Measurements from ENCODE around the gene RBM20.
A peak's percentile ranks its signal among the peaks of the same experiment; 100 is the strongest.
"Not testable (repeated sequence)": the region's sequence is repeated elsewhere in the genome, so short reads cannot be mapped to it uniquely, and the experiment has no call there.

Gene RBM20

DNA sequence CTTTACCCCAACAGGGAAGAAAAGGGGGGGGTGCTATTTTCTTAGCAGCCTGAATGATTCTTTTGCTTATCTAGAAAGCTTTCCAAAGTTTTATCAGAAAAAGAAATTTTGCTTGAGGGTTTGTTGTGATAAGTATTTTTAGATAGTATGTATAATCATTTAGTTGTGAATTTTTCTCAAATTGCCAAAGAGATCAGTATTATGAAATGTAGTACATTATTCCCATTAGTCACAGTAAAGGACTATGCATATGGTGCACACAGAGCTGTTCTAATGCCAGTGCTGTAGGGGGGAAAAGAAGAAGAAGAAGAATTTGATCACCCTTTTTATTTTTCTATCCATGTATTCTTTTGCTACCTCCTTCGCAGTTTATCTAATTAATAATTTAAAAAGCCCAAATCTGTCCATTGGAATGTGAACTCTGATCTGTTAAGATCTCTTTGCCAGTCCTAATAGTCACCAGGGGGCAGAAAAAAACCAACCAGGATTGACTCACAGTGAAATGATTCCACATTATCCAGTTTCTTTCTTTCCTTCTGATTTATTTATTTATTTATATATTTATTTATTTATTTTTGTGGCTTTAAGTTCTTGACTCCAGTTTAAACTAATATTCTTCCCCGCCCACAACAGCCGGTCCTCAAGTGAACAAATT is 4.7 kb downstream of the RBM20 start:
- no peak for DNase-seq (ENCODE audit: low spot score)

DNA sequence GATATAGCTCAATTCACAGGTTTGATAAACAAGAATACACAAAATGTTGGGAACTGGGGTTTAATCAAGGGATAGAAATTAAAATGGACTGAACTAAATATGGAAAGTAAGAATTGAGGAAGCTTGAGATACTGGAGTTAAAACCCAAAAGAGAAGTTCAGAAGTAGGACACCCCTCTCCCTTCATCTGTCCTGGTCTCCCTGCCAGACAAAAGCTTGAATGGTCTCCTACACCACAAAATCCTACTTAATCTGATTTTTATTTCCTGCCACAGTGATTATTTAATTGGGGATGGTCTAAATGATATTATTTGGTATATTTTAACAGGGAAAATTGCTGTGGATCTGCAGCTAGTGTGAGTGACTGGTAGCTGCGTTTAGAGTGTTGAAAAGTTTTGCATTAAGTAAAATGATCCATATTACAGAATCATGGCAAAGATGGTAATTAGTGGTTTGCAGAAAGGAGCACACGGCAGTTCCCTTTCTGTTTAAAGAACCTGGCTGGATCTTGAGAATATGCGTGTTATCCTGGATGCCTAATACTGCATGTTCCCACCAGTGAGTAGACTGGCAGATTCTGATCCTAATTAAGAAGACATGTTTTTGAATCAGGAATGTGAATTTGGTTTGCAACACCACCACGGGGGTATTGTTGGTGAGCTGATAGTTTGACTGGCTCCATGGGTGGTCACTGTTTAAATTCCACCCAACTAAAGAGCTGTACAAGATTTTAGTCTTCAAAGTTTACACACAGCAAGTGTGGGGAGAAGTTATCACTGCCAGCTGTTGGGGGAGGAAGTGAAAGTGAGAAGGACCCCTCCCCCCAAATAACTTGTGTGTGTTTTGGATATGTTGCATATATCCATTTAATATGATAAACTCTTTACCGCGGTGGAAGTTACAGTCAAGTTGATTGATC is 5.5 kb downstream of the RBM20 start:
- no peak for DNase-seq (ENCODE audit: low spot score)

DNA sequence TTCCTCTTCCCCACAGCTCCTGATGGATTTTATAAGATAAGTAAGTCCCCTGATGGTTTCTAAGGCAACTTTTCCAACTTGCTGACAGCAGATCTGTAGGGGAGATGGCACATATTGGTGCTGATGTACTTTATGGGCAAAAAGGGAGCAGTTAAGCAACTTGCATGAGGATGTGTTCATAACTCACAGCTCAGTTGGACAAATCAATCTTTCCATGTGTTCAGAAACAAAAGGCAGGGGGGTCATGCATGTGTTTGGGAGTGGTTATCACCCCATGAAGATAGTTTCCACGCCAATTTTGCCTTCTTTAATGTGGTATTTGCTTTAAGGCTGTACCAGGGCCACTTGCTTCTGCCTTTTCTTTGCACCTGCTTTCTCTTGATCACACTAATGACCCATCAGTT is 6.1 kb downstream of the RBM20 start:
- DNase-seq (ENCODE audit: low spot score) = no peak

DNA sequence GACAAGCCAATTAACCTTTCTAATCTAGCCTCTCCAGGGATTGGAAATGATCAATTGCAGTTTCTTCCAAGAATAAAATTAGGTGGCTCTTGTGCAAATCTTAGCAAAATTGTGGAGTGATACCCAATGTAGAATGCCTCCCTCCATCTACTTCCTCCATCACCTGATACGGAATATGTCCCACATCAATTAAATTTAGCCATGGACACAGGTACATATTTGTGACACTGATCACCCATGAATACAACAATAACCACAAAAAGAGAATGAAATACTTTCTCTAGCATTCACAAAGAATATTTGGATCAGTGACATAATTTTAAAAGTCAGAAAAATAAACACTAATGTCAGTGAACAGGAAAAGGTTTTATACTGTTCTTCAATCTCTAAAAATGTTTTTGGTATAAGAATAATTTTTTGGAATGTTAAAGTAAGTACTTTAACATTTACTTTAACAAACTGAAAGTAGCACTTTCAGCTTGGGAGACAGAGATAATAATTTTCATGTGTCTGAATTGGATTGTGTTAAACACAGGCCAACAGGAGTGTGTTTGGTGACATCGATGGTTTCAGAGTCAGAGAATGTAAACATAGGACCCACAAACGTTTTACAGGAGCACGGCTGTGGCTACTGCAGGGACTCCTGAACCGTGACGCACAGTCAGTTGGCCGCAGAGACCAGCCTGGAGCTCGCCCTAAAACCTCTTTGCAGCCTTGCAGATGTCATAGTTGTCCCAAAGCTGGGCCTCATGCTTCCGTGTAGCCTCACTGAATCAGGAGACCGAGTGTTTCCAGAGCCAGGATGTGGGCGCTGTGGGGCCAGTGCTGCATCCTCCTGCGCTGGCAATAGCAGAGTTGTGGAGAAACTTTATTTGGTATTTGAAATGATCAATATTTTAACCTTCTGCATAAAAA is 7.2 kb downstream of the RBM20 start:
- no peak for DNase-seq (ENCODE audit: low spot score)

DNA sequence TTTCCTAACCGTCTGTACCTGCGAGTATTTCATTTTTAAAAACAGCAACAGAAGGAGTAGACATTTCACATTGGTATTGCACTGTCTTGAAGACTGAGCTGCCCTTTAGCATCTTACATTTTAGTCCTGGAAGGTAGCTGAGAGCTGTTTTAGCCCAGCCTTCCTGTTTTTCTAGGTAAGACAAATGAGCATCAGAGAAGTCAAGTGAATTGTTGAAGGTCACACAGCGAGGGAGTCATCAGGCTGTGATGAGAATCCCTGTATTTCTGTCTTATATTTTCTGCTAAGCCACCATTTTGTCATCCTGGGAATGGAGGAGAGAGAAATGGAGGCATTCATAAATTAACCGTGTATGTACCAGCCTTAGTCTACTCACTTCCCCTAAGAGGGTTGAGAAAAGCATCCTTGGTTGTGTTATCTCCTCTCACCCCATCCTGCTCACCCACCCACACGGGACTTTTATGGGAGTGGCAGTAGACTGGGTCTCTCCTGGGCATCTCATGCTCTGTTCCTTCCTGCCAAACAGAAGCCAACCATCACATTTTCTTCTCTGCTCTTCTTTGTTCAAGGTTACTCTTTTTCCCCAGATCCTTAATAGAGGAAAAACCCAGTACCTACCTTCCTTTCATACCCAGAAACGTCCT is 8.5 kb downstream of the RBM20 start:
- DNase-seq (ENCODE audit: low spot score) = no peak

DNA sequence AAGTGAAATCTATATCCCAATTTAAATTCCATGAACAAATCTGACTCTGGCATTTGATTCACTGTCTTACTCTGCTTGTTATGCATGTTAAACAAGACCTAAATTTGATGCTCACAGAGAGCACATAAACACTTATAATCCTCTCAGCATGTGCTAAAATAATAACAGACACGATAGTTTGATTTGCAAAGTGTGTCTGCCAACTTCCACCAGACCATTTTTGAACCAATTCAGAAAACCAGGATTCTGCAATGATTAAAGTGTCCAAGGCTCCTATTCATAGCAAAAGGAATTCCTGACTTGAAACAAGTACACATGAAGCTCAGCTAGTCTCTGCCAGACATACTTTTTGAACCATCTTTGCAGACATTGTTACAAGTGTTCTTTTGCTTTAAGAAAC is 11.2 kb downstream of the RBM20 start:
- no peak for DNase-seq (ENCODE audit: low spot score)

DNA sequence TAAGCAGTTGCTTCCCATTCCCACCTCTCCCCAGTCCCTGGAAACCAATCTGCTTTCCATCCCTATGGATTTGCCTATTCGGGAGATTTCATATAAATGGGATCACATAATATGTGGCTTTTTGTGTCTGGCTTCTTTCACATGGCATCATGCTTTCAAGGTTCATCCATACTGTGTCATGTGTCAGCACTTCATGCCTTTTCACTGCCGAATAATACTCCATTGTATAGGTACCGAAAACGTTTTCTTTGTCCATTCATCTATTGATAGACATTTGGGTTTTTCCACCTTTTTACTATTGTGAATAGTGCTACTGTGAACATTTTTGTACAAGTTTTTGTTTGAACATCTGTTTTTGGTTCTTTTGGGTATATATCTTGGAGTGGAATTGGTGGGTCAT is 12.5 kb downstream of the RBM20 start:
- no peak for DNase-seq (ENCODE audit: low spot score)

DNA sequence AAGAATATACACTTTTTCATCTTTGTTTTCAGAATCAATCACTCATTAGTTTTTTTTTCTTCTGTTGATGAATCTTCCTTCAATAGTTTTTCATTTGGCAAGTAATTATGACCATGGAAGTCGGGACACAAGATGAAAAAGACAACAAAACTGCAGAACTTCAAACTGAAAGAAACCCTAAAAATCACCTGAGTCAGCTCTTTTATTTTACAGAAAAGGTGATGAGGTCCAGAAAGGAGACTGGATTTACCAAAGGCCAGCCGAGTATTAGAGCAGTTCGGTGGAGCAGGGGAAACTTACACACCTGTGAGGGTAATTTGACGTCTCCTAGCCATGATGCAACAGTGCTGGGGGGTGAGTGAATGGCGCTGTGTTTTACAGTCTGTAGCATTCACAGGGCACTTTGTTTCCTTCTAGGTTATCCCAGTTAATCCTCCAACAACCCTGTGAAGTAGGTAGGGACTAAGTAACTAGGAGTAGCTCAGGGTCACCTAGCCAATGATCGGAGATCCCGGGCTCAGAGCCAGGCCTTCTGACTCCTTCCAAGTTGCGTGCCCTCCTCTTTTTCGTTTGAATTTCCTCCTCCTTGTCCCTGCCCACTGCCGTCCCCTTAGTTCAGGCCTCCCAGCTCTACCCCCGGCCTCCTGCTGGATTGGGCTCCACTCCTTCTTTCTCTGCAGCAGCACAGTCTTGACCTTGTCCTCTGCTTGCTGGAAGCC is 14.0 kb downstream of the RBM20 start:
- no peak for DNase-seq (ENCODE audit: low spot score)

DNA sequence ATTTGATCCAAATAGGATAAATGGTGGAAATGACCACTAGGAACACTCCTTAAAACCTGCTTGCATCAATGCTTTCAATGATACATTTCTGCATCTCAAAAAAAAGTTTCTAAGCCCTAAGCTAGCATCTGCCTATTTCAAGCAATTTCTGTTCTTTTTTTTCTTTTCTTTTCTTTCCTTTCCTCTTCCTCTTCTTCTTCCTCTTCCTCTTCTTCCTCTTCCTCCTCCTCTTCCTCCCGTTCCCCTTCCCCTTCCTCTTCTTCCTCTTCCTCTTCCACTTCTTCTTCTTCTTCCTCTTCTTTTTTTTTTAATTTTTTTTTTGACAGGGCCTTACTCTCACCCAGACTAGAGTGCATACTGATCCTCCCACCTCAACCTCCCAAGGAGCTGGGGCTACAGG is 15.4 kb downstream of the RBM20 start:
- DNase-seq (ENCODE audit: low spot score) = no peak

DNA sequence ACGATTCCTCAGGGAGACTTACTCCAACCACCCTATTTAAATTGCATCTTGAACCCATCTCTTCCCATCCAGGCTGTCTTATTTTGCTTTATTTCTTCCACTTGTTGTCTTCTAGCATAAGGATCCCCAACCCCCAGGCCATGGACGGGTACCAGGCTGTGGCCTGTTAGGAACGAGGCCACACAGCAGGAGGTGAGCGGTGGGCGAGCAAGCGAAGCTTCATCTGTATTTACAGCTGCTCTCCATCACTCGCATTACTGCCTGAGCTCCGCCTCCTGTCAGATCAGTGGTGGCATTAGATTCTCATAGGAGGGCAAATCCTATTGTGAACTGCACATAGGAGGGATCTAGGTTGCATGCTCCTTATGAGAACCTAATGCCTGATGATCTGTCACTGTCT is 16.2 kb downstream of the RBM20 start:
- DNase-seq (ENCODE audit: low spot score) = not testable (repeated sequence)

DNA sequence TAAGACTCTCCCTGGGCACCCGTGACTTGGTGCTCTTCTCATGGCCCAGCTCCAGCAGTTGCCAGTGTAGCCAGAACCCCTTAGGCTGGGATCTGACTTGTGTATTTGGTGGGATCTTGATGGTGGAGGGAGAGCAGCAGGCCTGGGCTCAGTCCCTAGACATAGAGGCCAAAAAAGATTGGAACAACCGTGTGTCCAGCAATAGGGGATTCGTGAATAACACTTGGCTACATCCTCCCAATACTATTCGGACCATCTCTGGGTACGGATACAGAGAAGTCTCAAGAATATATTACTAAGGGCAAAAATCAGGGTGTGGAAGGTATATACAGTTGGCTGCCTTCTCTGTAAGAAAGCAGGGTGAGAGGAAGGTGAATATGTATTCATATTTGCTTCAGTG is 17.2 kb downstream of the RBM20 start:
- no peak for DNase-seq (ENCODE audit: low spot score)

DNA sequence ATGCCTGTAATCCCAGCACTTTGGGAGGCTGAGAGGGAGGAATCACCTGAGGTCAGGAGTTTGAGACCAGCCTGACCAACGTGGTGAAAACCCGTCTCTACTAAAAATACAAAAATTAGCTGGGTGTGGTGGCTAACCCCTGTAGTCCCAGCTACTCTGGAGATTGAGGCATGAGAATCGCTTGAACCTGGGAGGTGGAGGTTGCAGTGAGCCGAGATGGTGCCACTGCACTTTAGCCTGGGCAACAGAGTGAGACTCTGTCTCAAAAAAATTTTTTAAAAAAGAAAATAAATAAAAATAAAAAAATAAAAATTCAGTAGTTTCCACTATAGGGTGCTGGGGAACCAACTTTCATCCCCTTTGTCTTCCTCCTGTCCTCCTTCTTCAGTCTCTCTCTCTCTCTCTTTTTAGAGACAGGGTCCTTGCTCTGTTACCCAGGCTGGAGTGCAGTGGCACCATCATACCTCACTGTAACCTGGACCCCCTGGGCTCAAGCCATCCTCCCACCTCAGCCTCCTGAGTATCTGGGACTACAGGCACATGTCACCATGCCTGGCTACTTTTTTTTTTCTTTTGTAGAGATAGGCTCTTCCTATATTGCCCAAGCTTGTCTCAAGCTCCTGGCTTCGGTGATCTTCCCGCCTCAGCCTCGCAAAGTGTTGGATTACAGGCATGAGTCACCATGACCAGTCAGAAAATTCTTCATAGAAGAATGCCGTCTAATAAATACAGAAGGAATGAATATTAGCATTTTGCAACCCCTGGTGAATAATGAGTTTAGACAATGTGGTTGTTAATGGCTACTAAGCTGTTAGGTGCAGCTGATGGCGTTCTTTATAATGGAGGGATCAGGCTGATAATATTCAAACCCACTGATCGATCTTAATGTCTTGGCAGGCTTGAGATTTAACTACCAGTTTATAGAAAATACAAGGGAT is 20.6 kb downstream of the RBM20 start:
- no peak for DNase-seq (ENCODE audit: low spot score)

DNA sequence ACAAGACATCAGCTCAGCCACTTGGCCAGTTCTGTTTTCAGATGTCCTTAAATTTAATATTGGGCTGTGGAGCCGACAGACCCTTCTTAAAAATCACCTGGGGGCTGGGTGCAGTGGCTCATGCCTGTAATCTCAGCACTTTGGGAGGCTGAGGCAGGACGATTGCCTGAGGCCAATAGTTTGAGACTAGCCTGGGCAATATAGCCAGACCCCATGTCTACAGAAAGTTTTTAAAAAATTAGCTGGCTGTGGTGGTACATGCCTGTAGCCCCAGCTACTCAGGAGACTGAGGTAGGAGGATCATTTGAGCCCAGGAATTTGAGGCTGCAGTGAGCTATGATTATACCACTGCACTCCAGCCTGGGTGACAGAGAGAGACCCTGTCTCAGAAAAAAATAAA is 22.1 kb downstream of the RBM20 start:
- DNase-seq (ENCODE audit: low spot score) = not testable (repeated sequence)

DNA sequence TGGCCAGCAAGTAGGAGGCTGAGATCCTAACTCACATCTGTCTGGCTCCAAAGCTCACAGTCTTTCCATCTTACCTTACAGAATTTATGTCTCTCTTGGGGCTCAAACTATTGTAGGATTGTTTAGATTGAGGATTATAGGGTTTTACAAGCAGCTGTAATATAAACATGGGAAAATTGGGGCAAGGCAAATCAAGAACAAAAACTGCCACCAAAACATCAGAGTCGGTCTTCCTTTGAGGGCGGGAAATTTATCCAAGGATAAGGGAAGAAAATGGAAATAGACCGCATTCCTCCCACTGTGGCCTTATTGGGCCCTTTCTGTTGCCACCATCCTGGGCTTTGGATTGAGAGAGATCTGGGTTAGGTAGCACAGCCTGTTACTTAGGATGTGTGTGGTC is 22.5 kb downstream of the RBM20 start:
- no peak for DNase-seq (ENCODE audit: low spot score)

DNA sequence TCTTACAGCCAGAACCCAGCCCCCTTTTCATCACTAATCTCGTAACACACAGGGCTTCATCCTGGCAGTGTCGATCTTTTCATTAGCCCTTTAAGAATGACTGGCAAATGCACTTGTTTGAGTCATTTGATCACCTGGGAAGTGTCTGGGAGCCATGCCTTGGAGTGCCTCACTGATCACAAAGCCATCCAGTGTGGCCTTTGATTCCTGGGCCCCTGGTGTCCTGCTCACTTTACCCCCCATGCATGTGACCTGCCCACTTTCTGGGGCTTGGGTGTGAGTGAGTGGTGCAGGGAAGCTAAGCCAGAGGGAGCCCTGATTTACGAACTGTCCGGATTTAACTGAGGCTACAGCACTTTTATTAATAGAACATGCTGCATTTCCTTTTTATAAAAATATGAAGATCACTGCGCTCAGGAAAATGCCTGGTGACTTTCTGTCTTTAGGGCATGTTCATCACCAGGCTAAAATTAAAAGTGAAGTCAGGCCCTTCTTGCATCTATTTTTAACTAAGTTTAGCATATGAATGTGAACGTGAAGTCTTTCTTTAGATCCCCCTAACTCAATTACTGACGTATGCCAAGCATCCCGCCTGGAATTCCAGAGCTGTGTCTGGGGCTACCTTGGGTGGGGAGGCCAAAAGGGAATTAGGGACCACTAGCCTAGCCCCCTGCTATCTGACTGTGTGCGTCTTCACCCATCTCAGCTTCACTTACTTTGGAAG is 23.6 kb downstream of the RBM20 start:
- DNase-seq (ENCODE audit: low spot score) = no peak

DNA sequence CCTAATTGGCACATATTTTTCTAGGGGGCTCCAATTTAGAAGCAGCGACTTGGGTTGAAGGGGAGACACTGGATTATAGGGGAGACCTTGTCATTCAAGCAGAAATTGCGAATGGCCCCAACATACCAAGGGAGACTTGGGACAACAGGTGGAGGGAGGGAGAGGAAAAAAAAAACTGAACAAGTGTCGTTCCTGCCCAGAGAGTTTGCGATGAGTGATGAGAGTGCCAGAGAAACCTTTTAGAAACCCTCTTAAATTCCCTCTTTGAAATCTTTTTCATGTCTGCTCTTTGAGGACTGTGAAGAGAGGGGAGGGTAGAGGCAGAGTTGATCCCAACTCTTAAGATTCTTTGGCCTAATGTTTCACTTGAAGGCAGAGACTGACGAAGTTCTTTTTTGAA is 24.3 kb downstream of the RBM20 start:
- DNase-seq (ENCODE audit: low spot score) = no peak

DNA sequence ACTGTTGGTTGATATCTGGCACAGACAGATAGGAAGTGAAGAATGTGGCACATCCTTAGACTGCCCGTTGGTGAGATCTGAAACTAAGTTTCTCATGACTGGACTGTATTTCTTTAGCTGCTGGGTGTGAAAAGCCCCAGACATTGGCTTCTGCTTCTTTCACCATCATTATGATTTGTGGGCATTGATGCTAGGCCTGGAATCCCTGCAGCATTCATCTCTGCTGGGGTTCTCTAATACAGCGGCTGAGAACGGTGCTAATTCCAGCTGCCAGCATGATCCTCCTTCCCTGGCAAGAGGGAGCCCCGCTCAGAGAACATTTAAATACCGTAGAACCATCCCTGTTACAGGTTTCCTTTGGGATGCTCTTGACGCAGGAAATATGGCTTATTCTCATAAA is 26.2 kb downstream of the RBM20 start:
- DNase-seq (ENCODE audit: low spot score) = no peak

DNA sequence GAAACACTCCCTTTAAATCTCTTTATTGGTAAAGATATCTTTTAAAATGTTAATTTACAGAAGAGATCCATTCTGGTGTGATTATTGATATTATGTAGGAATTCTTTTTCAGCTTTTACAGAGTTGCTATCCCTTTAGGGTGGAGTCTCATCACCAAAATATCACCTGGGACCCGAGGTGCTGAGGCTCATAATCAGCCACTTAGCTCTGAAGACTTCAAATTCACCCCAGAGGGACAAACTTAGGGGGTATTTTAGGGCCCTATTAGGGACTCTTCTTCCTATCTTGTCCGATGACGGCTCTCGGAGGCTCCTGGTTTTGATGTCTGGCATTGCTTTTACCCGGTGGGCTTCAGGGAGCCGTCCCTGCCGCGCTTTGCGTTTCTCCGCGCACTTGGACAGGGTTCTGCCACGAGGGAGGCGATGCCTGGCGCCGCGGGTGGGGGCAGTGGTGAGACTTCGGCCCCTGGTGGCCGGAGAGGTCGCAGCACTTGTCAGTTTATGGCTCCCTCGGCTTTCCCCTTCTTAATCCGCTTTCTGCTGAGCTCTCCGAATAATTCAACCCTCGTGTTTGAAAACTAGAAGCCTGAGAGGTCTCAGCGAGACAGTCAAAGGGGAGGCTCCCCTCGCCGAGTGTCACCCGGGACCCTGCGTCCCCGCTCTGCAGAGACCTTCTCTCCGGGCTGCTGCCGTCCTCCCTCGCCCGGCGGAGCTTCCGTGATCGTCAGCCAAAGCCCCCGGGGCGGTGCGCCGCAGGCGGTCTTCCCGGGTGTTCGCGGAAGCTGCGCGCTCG is 27.8 kb downstream of the RBM20 start:
- peak; percentile 79 for DNase-seq (ENCODE audit: low spot score)

DNA sequence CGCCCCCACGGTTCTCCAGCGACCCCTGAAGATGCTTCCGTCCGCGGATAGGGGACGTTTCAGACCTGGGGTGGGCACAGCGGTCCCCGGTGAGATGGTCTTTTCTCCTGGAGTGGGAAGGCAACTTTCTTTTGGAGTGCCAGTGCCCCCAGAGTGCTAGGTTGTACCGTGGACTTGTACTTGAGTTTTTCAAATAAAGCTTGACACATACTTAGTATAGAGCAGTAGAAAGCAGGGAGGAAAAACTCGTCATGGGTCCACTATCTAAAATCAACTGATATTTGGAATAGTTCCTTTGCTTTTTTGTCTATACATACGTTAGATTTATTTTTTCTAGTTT is 28.4 kb downstream of the RBM20 start:
- no peak for DNase-seq (ENCODE audit: low spot score)
